Measurements from ENCODE around the gene GPR3. TPM values are rescaled to one million over a fixed set of nuclear protein-coding genes. Genes with fewer than 3 reads are reported as not detected.
A peak's percentile ranks its signal among the peaks of the same experiment; 100 is the strongest.

The GPR3 gene
- total RNA-seq, 2 experiments from 2014 or later, result 0.21 TPM; not detected in 1

GRCh38 chr1:27361553-27361952 lies 30.9 kb upstream of the GPR3 start:
- Mint-ChIP-seq H3K27ac (no peak overlapping the region), H3K27me3 (peaks cover 3% of the 10 kb centered on the region), H3K4me3 (no peak overlapping the region), H3K4me1 (peaks cover 47% of the 10 kb centered on the region), H3K9me3 (no peaks in the 10 kb centered on the region), H3K36me3 (ENCODE audit: low read depth) (no peaks in the 10 kb centered on the region)
- POLR2A ChIA-PET, result no interaction called here
- no peak for DNase-seq
- CTCF ChIA-PET, result interaction anchor here (1.0 to 2.6 kb wide), 6 partner anchors 26 to 301 kb away, joined by 3 to 12 read pairs (median 5); no protein-coding TSS in a partner anchor

GRCh38 chr1:27363766-27364695 lies 28.4 kb upstream of the GPR3 start:
- no peak for DNase-seq
- peaks cover 50% of the 10 kb centered on the region for H3K4me1 Mint-ChIP-seq
- no peaks in the 10 kb centered on the region for H3K36me3 Mint-ChIP-seq (ENCODE audit: low read depth)
- H3K27ac Mint-ChIP-seq, result no peak overlapping the region
- CTCF ChIA-PET, result interaction anchor here (0.6 to 5.5 kb wide), 6 partner anchors 7 to 67 kb away, joined by 3 to 53 read pairs (median 14); no protein-coding TSS in a partner anchor
- H3K9me3 Mint-ChIP-seq, result no peaks in the 10 kb centered on the region
- no peak overlapping the region for H3K4me3 Mint-ChIP-seq
- H3K27me3 Mint-ChIP-seq, result peaks cover 1% of the 10 kb centered on the region
- POLR2A ChIA-PET, result no interaction called here

GRCh38 chr1:27364696-27365371 lies 27.6 kb upstream of the GPR3 start:
- CTCF ChIA-PET, result interaction anchor here (0.8 to 5.5 kb wide), 11 partner anchors 8 to 200 kb away, joined by 3 to 53 read pairs (median 15); no protein-coding TSS in a partner anchor
- DNase-seq, result no peak
- peak overlapping the region; percentile 44 for H3K4me3 Mint-ChIP-seq
- H3K9me3 Mint-ChIP-seq, result no peaks in the 10 kb centered on the region
- POLR2A ChIA-PET, result no interaction called here
- H3K27me3 Mint-ChIP-seq, result no peaks in the 10 kb centered on the region
- peak overlapping the region; percentile 82 for H3K27ac Mint-ChIP-seq
- H3K36me3 Mint-ChIP-seq (ENCODE audit: low read depth), result no peaks in the 10 kb centered on the region
- peaks cover 50% of the 10 kb centered on the region for H3K4me1 Mint-ChIP-seq

DNA sequence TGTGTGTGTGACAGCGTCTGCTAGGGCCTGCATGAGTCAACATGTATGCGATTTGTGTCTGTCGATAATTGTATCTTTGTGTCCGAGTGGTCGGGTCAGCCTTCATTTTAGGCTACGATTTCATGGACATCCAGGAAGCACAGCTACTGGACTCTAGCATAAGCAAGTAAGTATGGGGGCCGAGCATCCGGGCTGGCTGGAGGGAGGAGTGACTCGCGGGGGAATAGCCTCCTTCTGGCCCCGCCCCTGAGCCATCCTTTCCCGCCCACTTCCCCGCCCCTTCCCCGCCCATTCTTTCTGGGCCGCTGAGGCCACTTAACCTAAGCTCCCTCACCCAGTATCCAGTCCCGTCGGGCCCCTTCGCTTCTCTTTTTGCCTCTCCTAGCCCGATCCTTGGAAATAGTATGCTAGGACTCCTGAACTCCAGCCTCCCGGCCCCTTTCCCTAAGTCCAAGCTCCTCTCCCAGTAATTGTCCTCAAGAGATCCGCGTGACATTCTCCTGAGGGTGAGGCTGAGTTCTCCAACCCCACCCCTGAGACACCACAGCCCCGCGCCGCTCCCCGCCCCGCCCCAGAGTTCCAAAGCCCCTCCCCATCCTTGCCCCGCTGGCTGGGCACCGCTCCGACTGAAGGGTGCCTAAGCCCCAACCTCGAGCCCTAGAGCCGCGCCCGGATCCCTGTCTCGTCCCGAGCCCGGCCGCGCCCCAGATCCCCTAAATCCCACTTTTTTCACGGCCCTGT lies 26.9 kb upstream of the GPR3 start:
- H3K27ac Mint-ChIP-seq, result peak overlapping the region; percentile 82
- DNase-seq, result peak; percentile 81
- no peaks in the 10 kb centered on the region for H3K27me3 Mint-ChIP-seq
- peak overlapping the region; percentile 77 for H3K4me3 Mint-ChIP-seq
- H3K4me1 Mint-ChIP-seq, result peaks cover 50% of the 10 kb centered on the region
- H3K36me3 Mint-ChIP-seq (ENCODE audit: low read depth), result no peaks in the 10 kb centered on the region
- CTCF ChIA-PET, result interaction anchor here (0.6 to 5.5 kb wide), 25 partner anchors 8 to 1712 kb away, joined by 3 to 53 read pairs (median 4); partner anchors contain the start of genes STX12, SYTL1 and WASF2
- POLR2A ChIA-PET, result interaction anchor here (0.6 kb wide), 1 partner anchor 63 kb away, joined by 3 read pairs; no protein-coding TSS in a partner anchor
- no peaks in the 10 kb centered on the region for H3K9me3 Mint-ChIP-seq

DNA sequence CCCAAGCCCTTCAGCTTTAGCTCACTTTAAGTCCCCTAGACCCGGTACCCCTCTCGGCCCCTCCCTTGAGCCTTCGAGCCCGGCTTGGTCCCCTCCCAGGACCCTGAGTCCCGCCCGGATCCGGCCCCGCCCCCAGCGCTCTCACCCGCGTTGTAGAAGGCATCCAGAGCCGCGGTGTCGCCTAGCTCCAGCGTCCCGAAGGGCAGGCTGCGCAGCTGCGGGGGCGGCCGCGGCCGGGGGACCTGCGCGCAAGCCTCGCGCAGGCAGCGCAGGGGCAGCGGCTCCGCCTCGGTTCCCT lies 26.4 kb upstream of the GPR3 start:
- Mint-ChIP-seq H3K4me1 (peaks cover 46% of the 10 kb centered on the region), H3K27me3 (no peaks in the 10 kb centered on the region), H3K4me3 (peak overlapping the region; percentile 77), H3K27ac (peak overlapping the region; percentile 82), H3K36me3 (ENCODE audit: low read depth) (no peaks in the 10 kb centered on the region), H3K9me3 (no peaks in the 10 kb centered on the region)
- DNase-seq, result peak; percentile 79
- POLR2A ChIA-PET, result interaction anchor here (0.6 kb wide), 1 partner anchor 64 kb away, joined by 3 read pairs; no protein-coding TSS in a partner anchor
- CTCF ChIA-PET, result interaction anchor here (0.6 to 5.5 kb wide), 25 partner anchors 9 to 1712 kb away, joined by 3 to 53 read pairs (median 4); partner anchors contain the start of genes STX12, SYTL1 and WASF2

GRCh38 chr1:27366411-27367159 lies 25.8 kb upstream of the GPR3 start, which contains the start of gene MAP3K6:
Gene MAP3K6 (minus strand): TSS chr1:27366961. CDS start chr1:27366597, 364 bp downstream.
- peak within 1 kb of the TSS; percentile 82 for H3K27ac Mint-ChIP-seq
- CTCF ChIA-PET, result interaction anchor here (0.6 to 5.5 kb wide), 28 partner anchors 9 to 1713 kb away, joined by 3 to 53 read pairs (median 4); partner anchors contain the start of genes STX12, SYTL1 and WASF2

DNA sequence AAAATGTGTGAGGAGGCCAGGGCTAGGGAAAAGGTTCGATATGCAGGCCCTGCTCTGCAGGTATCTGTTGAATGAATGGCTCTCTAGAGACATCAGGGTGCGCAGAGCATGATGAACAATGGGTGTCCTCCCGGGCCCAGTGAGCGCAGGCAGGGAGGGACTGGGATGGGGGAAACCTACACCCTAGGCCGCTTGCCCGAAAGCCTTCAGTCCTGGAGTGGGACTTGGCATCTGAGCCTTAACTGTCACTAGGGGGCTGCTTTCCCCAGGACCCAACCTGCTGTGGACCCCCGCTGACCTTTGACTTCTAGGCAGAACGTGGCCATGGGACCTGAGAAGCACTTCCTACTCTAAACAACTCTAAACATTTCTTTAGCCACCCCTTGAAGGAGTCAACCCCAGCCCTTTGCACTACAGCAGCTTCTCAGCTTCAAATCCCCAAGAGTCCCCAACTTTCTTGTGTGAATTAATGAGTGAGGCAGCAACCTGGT lies 25.2 kb upstream of the GPR3 start:
- ChIA-PET CTCF (interaction anchor here (0.8 to 5.5 kb wide), 18 partner anchors 10 to 159 kb away, joined by 3 to 53 read pairs (median 6); partner anchors contain the start of genes SYTL1 and WASF2), POLR2A (no interaction called here)
- no peaks in the 10 kb centered on the region for H3K9me3 Mint-ChIP-seq

More at GRCh38 chr1:27366411-27367159, 25.8 kb upstream of the GPR3 start, which contains the start of gene MAP3K6:
- POLR2A ChIA-PET, result no interaction called here
- peak; percentile 36 for DNase-seq
- Mint-ChIP-seq H3K9me3 (no peaks in the 10 kb centered on the region), H3K4me1 (peaks cover 44% of the 10 kb centered on the region), H3K36me3 (ENCODE audit: low read depth) (no peaks in the 10 kb centered on the region), H3K27me3 (no peaks in the 10 kb centered on the region), H3K4me3 (peak within 1 kb of the TSS; percentile 77)

DNA sequence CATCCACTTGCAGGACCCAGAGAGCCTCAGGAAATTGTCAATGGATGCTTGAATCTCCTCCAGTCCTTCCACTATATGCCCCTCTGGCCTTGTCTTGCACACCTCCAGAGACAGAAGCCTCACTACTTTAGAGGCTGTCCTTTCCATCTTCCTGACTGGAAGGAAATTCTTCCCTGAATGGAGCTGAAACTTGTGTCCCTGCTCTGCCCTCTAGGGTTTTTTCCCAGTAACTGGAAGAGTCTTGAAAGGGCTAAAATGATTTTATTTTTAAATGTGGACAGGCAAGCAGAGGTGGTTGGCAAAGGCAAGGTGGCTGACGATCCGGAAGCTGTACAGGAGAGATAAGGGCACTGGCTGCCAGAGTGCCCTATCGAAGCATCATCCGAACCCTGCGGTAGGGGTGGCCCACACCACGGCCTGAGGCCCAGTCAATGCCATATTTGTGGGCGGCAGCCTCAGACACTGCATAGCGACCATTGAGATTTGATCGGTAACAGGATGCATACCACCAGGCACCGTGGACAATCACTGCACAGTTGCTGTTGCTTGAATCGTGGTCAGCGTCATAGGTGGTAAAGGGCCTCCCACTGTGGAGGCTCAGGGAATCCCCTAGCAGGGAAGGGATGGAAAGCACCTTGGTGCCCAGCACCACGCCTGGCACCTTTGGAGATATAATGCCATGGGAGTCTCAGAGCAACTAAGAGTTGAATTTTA lies 23.4 kb upstream of the GPR3 start:
- Mint-ChIP-seq H3K36me3 (ENCODE audit: low read depth) (no peaks in the 10 kb centered on the region), H3K27ac (peak overlapping the region; percentile 75), H3K4me3 (no peak overlapping the region), H3K9me3 (no peaks in the 10 kb centered on the region), H3K4me1 (peaks cover 44% of the 10 kb centered on the region), H3K27me3 (no peaks in the 10 kb centered on the region)
- ChIA-PET POLR2A (interaction anchor here (0.6 kb wide), 1 partner anchor 36 kb away, joined by 3 read pairs; no protein-coding TSS in a partner anchor), CTCF (interaction anchor here (1.1 to 5.5 kb wide), 5 partner anchors 12 to 36 kb away, joined by 3 to 53 read pairs (median 4); no protein-coding TSS in a partner anchor)
- DNase-seq, result no peak

More for the DNA sequence above, 25.2 kb upstream of the GPR3 start:
- no peak for DNase-seq
- no peaks in the 10 kb centered on the region for H3K36me3 Mint-ChIP-seq (ENCODE audit: low read depth)
- peak overlapping the region; percentile 52 for H3K27ac Mint-ChIP-seq
- H3K4me3 Mint-ChIP-seq, result peak overlapping the region; percentile 67
- H3K4me1 Mint-ChIP-seq, result peaks cover 44% of the 10 kb centered on the region
- no peaks in the 10 kb centered on the region for H3K27me3 Mint-ChIP-seq

DNA sequence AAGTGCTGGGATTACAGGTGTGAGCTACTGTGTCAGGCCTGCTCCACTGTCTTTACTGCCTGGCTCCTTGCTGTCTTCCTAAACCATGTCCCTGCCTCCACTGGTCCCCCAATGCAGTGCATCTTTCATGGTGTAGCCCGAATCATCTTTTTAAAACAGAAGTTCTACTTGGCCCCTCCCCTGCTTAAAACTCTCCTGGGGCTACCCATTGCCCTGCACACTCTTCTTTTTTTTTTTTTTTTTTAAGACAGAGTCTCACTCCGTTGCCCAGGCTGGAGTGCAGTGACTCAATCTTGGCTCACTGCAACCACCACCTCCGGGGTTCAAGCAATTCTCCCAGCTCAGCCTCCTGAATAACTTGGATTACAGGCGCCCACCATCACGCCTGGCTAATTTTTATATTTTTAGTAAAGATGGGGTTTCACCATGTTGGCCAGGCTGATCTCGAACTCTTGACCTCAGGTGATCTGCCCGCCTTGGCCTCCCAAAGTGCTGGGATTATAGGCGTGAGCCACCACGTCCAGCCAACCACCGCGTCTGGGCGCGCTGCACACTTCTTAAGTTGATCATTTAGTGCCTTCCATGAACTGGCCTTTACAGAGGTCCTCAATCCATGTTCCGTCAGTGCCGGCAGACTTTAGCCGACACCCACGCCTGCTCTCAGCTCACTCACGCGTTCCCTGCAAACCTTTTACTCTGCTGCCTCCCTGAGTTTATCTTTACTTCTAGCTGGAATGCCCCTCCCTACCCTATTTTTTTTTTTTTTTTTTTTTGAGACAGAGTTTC lies 20.2 kb upstream of the GPR3 start:
- no peak for DNase-seq
- Mint-ChIP-seq H3K27ac (no peak overlapping the region), H3K9me3 (no peaks in the 10 kb centered on the region), H3K4me1 (peaks cover 24% of the 10 kb centered on the region), H3K27me3 (peaks cover 2% of the 10 kb centered on the region), H3K36me3 (ENCODE audit: low read depth) (no peaks in the 10 kb centered on the region), H3K4me3 (no peak overlapping the region)
- ChIA-PET POLR2A (no interaction called here), CTCF (interaction anchor here (1.1 to 2.3 kb wide), 4 partner anchors 10 to 40 kb away, joined by 3 to 6 read pairs (median 4); partner anchors contain the start of gene CD164L2)
